GM12878 (cell line): ENCODE measurements around the gene HMOX1. TPM values are rescaled to one million over a fixed set of nuclear protein-coding genes. Genes with fewer than 3 reads are reported as not detected.

Experiments used
- ATAC-seq: fragments of 200-7000 bp; cut with Tn5 transposase; 3 replicates; pipeline ENCODE4 v1.9.1; 2020; ENCODE audit warnings: mild to moderate bottlenecking, moderate library complexity
- BruUV-seq: library from RNA; stranded (reverse); fragments of 400-500 nt; replicated peaks from 2 replicates; lab custom pipeline; 2021; lab: Mats Ljungman, UMichigan
- CTCF ChIA-PET: fragments of 300-600 bp; sonication (Branson Sonifier 250); formaldehyde crosslinking; extraction: SDS; loops from one replicate; lab custom pipeline; 2021; ENCODE audit warnings: inconsistent platforms; lab: Yijun Ruan, JAX
- POLR2A ChIA-PET: fragments of 350-600 bp; formaldehyde crosslinking; extraction: SDS; loops from one replicate; lab custom pipeline; 2021; ENCODE audit warnings: inconsistent platforms; lab: Charles Lee
- RAD21 ChIA-PET: fragments of 300-600 bp; sonication (Branson Sonifier 250); formaldehyde crosslinking; loops from one replicate; lab custom pipeline; 2023; ENCODE audit warnings: antibody characterized with exemption; ENCODE audit not compliant: unreplicated experiment; lab: Charles Lee
- SMC1A ChIA-PET: fragments of 300-600 bp; sonication (Branson Sonifier 250); formaldehyde crosslinking; loops from one replicate; lab custom pipeline; 2023; ENCODE audit not compliant: unreplicated experiment, uncharacterized antibody; lab: Charles Lee
- DNase-seq: peaks from one replicate; pipeline ENCODE4 v3.0.0-alpha.2; 2011; ENCODE audit warnings: low read depth, low spot score
- FAIRE-seq: peaks from 3 replicates; lab custom pipeline; 2011; peaks lifted over from hg19 to GRCh38; lab: Jason Lieb, UNC
- H2AFZ ChIP-seq: 2 replicates; pipeline ENCODE4 v1.6.0; 2011; ENCODE audit warnings: low read depth, low read length, control low read depth; ENCODE audit not compliant: control insufficient read depth
- H3K27ac ChIP-seq: 2 replicates; pipeline ENCODE4 v1.5.1; 2011; ENCODE audit warnings: control low read depth; ENCODE audit not compliant: control insufficient read depth, insufficient read depth
- H3K27me3 ChIP-seq, 2 experiments: replicated peaks in 1 of 2; 2 replicates each; pipeline versions ENCODE4 v1.6.0 to v1.6.1; 2011; ENCODE audit warnings: low read length in 1 of 2; ENCODE audit not compliant: control insufficient read depth in 2 of 2, insufficient read depth in 2 of 2
- H3K36me3 ChIP-seq, 2 experiments: 2 replicates each; pipeline ENCODE4 v1.5.1; 2011; ENCODE audit warnings: low read length in 1 of 2; ENCODE audit not compliant: control insufficient read depth in 2 of 2, insufficient read depth in 2 of 2
- H3K4me1 ChIP-seq: 2 replicates; pipeline ENCODE4 v1.6.1; 2011; ENCODE audit warnings: mild to moderate bottlenecking, low read length, moderate library complexity, mixed read lengths; ENCODE audit not compliant: control insufficient read depth, insufficient read depth
- H3K4me2 ChIP-seq: 2 replicates; pipeline ENCODE4 v1.6.0; 2011; ENCODE audit warnings: control low read depth; ENCODE audit not compliant: control insufficient read depth, insufficient read depth
- H3K4me3 ChIP-seq: fragments of 200-600 bp; sonication (generic); 2 replicates; pipeline ENCODE4 v1.5.1; 2016
- H3K79me2 ChIP-seq: 2 replicates; pipeline ENCODE4 v1.6.0; 2011; ENCODE audit warnings: low read length; ENCODE audit not compliant: control insufficient read depth, insufficient read depth
- H3K9ac ChIP-seq: 2 replicates; pipeline ENCODE4 v1.8.0; 2011; ENCODE audit warnings: low read length, control low read depth, mixed read lengths; ENCODE audit not compliant: control insufficient read depth, insufficient read depth
- H3K9me3 ChIP-seq: replicated peaks from 3 replicates; pipeline ENCODE4 v1.5.1; 2011; ENCODE audit warnings: mild to moderate bottlenecking, low read length; ENCODE audit not compliant: control insufficient read depth, insufficient read depth
- H4K20me1 ChIP-seq: 2 replicates; pipeline ENCODE4 v1.6.0; 2011; ENCODE audit not compliant: control insufficient read depth, insufficient read depth
- GATAD2B ChIP-seq: fragments of 450-650 bp; conservative IDR thresholded peaks from 2 replicates; pipeline ENCODE4 v1.6.1; 2017; ENCODE audit warnings: low read depth, mild to moderate bottlenecking, moderate library complexity
- NBN ChIP-seq: fragments of 450-650 bp; IDR thresholded peaks from 2 replicates; pipeline ENCODE4 v1.6.1; 2016
- NFIC ChIP-seq: IDR thresholded peaks from 2 replicates; pipeline ENCODE4 v1.6.1; 2012; ENCODE audit warnings: low read depth, mild to moderate bottlenecking, inconsistent platforms, low read length, moderate library complexity
- SKIL ChIP-seq: fragments of 450-650 bp; IDR thresholded peaks from 2 replicates; pipeline ENCODE4 v1.6.1; 2017; ENCODE audit warnings: mild to moderate bottlenecking, low read depth, inconsistent platforms; ENCODE audit not compliant: poor library complexity, severe bottlenecking
- TBL1XR1 ChIP-seq: IDR thresholded peaks from 2 replicates; pipeline ENCODE4 v1.6.1; 2012; ENCODE audit warnings: low read depth, low read length, improper control_type of control experiment
- ZBTB11 ChIP-seq: fragments of 450-650 bp; formaldehyde crosslinking; IDR thresholded peaks from 2 replicates; pipeline ENCODE4 v1.5.0; 2022; ENCODE audit warnings: mild to moderate bottlenecking, missing genetic modification characterization
- WGBS: methylation state at CpG from one replicate; pipeline ENCODE4 v1.1.6; 2016; ENCODE audit warnings: low lambda C conversion rate; ENCODE audit not compliant: insufficient replicate concordance, insufficient coverage; ENCODE audit errors: missing lambda C conversion rate; 5-methylcytosine and 5-hydroxymethylcytosine counted together
- in situ Hi-C: fragments of 300-500 bp; cut with MboI; formaldehyde crosslinking; loops from 9 replicates; pipeline ENCODE4 v1.14.3; 2018; ENCODE audit warnings: mixed read lengths
- intact Hi-C: fragments of 100-400 bp; cut with micrococcal nuclease; formaldehyde crosslinking; loops from one replicate; pipeline ENCODE4 v1.14.2; 2022; ENCODE audit not compliant: unreplicated experiment
- polyA plus RNA-seq, 11 experiments: library from polyadenylated mRNA; depleted of rRNA in 4 of 11; unstranded in 6 of 11; stranded (reverse) in 5 of 11; fragments of >200 nt; fragmentation: Nextera tagmentation in 4 of 11; fragmentation: Illumina TruSeq in 1 of 11; extraction: Ambion mirVana in 4 of 11; extraction: Trizol in 1 of 11; gene quantifications; 1 replicate in 1 of 11; 2 replicates in 10 of 11; pipeline versions ENCODE4 v1.2.1 to v1.2.3, GENCODE V29; 2011 to 2016; ENCODE audit warnings: inconsistent platforms in 2 of 11, missing spikeins in 2 of 11, low read depth in 1 of 11
- total RNA-seq, 4 experiments: library from RNA; depleted of rRNA in 3 of 4; stranded (reverse); fragments of >200 nt in 3 of 4; fragmentation: Illumina TruSeq in 1 of 4; extraction: Trizol in 1 of 4; gene quantifications; 2 replicates each; pipeline versions ENCODE4 v1.2.1 to v1.2.3, GENCODE V29; 2013 to 2021

HMOX1 gene
- total and polyA plus RNA-seq, 10 of the 15 experiments (the other 5 are each of a cell fraction or from before 2014, with no cell fraction given) = 1.5 to 36.7 (median 18.8) TPM

DNA sequence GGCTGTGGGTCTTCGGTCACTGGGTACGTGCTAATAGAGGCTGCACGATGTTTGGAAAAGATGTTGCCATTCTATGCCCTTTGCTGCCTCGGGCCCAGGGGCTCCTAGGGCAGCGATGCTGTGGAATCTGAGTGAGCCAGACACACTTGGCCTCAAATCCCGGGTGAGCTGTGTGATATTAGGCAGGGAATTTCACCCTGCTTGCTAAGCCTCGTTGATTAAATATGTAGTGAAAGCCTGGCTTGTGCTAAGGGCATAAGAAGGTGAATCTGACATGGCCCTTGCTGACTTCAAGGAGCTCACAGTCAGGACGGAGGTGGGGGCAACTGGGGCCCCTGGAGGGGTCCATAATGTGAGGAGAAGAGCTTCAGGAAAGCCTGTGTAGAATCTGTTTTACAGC, 5.4 kb upstream of the HMOX1 start:
- SMC1A ChIA-PET = interaction anchor here (0.6 to 3.0 kb wide), 13 partner anchors 8 to 273 kb away, joined by 3 to 22 read pairs (median 4); partner anchors contain the start of gene APOL6
- Histone ChIP-seq H3K4me3 (no peak overlapping the region), H3K27ac (no peak overlapping the region), H4K20me1 (no peaks in the 10 kb centered on the region), H3K4me2 (no peak overlapping the region), H3K79me2 (no peaks in the 10 kb centered on the region), H3K36me3 (no peaks in the 10 kb centered on the region)
- DNase-seq = no peak
- RAD21 ChIA-PET = interaction anchor here (0.9 to 2.8 kb wide), 4 partner anchors 22 to 35 kb away, joined by 3 to 23 read pairs (median 15); no protein-coding TSS in a partner anchor
- no TSS peak for BruUV-seq
- no peak for ATAC-seq
- POLR2A ChIA-PET = interaction anchor here (0.7 to 2.2 kb wide), 4 partner anchors 10 to 34 kb away, joined by 3 to 8 read pairs (median 4); no protein-coding TSS in a partner anchor
- CTCF ChIA-PET = interaction anchor here (0.6 to 2.5 kb wide), 6 partner anchors 14 to 368 kb away, joined by 3 to 29 read pairs (median 4); no protein-coding TSS in a partner anchor
- TF ChIP-seq NFIC (no peak), NBN (no peak), SKIL (no peak), GATAD2B (no peak), TBL1XR1 (no peak), ZBTB11 (CRISPR knock-in tag) (no peak)
- TF ChIP-seq, all 136 proteins: peak for 0
- Histone ChIP-seq H2AFZ (no peak overlapping the region), H3K9ac (no peak overlapping the region), H3K9me3 (no peaks in the 10 kb centered on the region), H3K4me1 (peaks cover 40% of the 10 kb centered on the region), H3K27me3 (no peaks in the 10 kb centered on the region)
- WGBS = 95% methylated on average over 8 of the region's 8 CpGs
- FAIRE-seq = no peak
- in situ Hi-C loops = loop anchor here (25.0 kb wide), 1 partner anchor 1837 kb away; the partner anchor contains the start of gene SSTR3
- intact Hi-C loops = no loop called here
